Ishikawa (cell line): ENCODE data around the gene SRSF3.

Source experiments
- CEBPB ChIP-seq: IDR thresholded peaks from 2 replicates; pipeline ENCODE4 v1.6.1; 2012
- CREB1 ChIP-seq: IDR thresholded peaks from 2 replicates; pipeline ENCODE4 v1.6.1; 2012; ENCODE audit warnings: low read depth
- EGR1 ChIP-seq: IDR thresholded peaks from 2 replicates; pipeline ENCODE4 v1.6.1; 2012
- EP300 ChIP-seq: IDR thresholded peaks from 2 replicates; pipeline ENCODE4 v1.6.1; 2012; ENCODE audit warnings: borderline replicate concordance
- FOXM1 ChIP-seq: IDR thresholded peaks from 2 replicates; pipeline ENCODE4 v1.6.1; 2012; ENCODE audit warnings: low read depth, borderline replicate concordance
- NFIC ChIP-seq: IDR thresholded peaks from 2 replicates; pipeline ENCODE4 v1.6.1; 2012
- RAD21 ChIP-seq: IDR thresholded peaks from 2 replicates; pipeline ENCODE4 v1.6.1; 2012; ENCODE audit warnings: low read depth
- TAF1 ChIP-seq: IDR thresholded peaks from 2 replicates; pipeline ENCODE4 v1.6.1; 2012; ENCODE audit warnings: low read depth, mild to moderate bottlenecking
- TCF12 ChIP-seq: IDR thresholded peaks from 2 replicates; pipeline ENCODE4 v1.6.1; 2012; ENCODE audit warnings: low read depth
- TEAD4 ChIP-seq: IDR thresholded peaks from 2 replicates; pipeline ENCODE4 v1.6.1; 2012
- YY1 ChIP-seq: IDR thresholded peaks from 2 replicates; pipeline ENCODE4 v1.6.1; 2012; ENCODE audit warnings: low read depth
- ZBTB7A ChIP-seq: IDR thresholded peaks from 2 replicates; pipeline ENCODE4 v1.6.1; 2012; ENCODE audit warnings: low read depth
- TF ChIP-seq, protein P1 (sequence below): IDR thresholded peaks from 2 replicates; pipeline ENCODE4 v1.6.1; 2012
- TF ChIP-seq, protein P2 (sequence below): IDR thresholded peaks from 2 replicates; pipeline ENCODE4 v1.6.1; 2012; ENCODE audit warnings: low read depth, mild to moderate bottlenecking
- TF ChIP-seq, protein P3 (sequence below): IDR thresholded peaks from 2 replicates; pipeline ENCODE4 v1.6.1; 2012

SRSF3 gene

DNA sequence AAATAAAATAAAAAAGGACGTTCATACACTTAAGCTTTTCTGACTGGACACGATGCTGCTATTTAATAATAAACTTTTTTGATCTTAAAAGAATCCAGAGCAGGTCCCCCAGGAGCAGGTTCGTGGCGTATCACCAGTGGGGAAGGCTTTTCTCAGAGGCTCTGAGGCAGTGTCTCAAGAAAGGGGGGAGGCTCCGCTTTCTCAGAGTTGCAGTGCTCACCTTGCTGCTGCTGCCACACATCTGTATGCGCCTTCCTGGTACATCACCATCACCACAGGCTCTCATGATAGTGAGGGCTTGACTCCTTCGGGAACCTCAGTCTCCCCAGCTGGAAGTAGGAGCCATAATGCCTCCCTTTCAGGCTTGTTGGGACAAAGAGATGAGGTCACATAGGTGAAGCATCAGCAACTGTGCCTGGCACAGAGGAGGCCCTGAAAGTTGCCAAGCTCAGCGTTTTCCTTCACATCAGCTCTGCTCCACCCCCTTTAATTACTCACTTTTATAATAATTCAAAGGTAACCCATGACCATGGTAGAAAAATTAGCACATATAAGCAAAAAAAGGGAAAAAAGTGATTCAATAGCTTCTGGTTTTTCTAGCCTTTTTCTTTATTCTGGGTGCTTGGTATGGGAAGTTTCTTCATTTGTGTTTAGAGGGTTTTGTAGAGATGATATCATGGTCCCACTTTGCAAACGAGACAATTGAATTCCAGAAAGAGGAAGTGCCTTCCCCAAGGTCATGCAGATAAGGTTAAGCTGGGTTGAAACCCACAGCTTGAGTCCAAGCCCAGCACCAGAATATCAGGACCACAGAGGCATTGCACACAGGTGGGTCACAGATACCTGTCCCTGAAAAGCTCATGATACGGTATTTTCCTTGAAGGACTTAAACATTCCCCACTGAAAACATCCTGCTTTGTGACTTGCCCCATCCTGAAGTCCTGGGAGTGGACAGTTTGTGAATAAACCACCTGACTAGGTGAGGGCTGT, 24.5 kb downstream of the SRSF3 start:
- TF ChIP-seq ZBTB7A, result no peak
- no peak for TF ChIP-seq TEAD4
- no peak for TF ChIP-seq EP300
- no peak for TF ChIP-seq TCF12
- TF ChIP-seq, protein P1, sequence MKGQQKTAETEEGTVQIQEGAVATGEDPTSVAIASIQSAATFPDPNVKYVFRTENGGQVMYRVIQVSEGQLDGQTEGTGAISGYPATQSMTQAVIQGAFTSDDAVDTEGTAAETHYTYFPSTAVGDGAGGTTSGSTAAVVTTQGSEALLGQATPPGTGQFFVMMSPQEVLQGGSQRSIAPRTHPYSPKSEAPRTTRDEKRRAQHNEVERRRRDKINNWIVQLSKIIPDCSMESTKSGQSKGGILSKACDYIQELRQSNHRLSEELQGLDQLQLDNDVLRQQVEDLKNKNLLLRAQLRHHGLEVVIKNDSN, result no peak
- no peak for TF ChIP-seq RAD21
- no peak for TF ChIP-seq TAF1
- TF ChIP-seq, protein P2, sequence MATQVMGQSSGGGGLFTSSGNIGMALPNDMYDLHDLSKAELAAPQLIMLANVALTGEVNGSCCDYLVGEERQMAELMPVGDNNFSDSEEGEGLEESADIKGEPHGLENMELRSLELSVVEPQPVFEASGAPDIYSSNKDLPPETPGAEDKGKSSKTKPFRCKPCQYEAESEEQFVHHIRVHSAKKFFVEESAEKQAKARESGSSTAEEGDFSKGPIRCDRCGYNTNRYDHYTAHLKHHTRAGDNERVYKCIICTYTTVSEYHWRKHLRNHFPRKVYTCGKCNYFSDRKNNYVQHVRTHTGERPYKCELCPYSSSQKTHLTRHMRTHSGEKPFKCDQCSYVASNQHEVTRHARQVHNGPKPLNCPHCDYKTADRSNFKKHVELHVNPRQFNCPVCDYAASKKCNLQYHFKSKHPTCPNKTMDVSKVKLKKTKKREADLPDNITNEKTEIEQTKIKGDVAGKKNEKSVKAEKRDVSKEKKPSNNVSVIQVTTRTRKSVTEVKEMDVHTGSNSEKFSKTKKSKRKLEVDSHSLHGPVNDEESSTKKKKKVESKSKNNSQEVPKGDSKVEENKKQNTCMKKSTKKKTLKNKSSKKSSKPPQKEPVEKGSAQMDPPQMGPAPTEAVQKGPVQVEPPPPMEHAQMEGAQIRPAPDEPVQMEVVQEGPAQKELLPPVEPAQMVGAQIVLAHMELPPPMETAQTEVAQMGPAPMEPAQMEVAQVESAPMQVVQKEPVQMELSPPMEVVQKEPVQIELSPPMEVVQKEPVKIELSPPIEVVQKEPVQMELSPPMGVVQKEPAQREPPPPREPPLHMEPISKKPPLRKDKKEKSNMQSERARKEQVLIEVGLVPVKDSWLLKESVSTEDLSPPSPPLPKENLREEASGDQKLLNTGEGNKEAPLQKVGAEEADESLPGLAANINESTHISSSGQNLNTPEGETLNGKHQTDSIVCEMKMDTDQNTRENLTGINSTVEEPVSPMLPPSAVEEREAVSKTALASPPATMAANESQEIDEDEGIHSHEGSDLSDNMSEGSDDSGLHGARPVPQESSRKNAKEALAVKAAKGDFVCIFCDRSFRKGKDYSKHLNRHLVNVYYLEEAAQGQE, result no peak
- no peak for TF ChIP-seq YY1
- no peak for TF ChIP-seq FOXM1
- TF ChIP-seq CEBPB, result no peak
- TF ChIP-seq NFIC, result no peak
- TF ChIP-seq, protein P3, sequence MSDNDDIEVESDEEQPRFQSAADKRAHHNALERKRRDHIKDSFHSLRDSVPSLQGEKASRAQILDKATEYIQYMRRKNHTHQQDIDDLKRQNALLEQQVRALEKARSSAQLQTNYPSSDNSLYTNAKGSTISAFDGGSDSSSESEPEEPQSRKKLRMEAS, result no peak
- no peak for TF ChIP-seq EGR1
- no peak for TF ChIP-seq CREB1

DNA sequence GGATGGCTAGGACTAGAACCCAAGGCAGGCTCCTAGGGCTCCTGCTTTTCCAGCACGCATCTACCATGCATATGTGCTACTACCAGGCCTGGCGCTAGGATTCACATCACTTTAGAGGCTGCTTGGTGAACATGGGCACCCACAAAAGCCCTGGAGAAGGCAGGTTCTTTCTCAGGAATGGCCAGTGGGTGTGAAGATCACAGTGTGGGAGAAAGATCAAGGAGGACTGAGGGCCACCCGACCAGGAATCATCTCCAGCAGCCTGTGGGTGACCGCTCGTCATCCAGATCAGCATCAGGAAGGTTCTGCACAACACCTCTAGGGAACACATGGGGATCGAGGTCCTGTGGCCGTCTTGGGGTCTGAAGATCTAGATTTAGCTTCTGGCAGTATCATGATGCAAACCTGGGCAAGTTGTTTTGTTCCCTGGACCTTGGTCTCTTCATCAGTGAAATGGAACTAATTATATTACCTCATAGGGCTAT, 27.3 kb downstream of the SRSF3 start:
- no peak for TF ChIP-seq EGR1
- TF ChIP-seq, protein P1, result no peak
- no peak for TF ChIP-seq CEBPB
- TF ChIP-seq, protein P3, result no peak
- TF ChIP-seq FOXM1, result no peak
- no peak for TF ChIP-seq YY1
- TF ChIP-seq NFIC, result no peak
- no peak for TF ChIP-seq TEAD4
- TF ChIP-seq, protein P2, result no peak
- TF ChIP-seq TAF1, result no peak
- no peak for TF ChIP-seq CREB1

DNA sequence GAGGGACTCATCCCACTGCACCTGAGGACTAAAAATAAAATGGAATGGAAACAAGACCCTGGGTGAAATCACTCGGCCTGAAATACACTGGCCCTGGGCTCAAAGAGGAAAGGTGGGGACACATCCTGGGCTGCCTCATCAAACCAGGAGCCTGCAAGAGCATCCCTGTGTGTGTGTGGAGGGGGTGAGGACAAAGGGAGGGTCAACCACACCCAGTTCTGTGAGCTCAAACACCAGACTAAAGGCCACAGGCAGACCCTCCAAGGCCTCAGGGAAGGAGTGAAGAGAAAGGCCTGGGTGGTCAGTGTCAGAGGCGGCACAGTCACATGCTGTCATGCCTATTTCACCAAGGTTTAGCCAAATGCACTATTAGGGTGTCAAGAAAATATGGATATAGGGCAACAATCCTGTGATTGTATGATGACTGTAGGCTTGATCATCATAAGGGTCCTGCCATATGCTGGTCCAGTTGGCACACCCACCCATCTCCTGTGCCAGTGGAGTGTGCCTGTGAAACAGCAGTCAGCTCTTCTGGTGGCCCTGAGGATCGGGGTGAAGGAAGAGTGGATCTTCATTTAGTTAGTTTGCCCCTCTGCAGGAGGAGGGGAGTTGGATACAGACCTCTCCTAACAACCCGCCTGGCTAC, 28.9 kb downstream of the SRSF3 start:
- no peak for TF ChIP-seq EP300
- TF ChIP-seq, protein P1, result no peak
- TF ChIP-seq, protein P2, result no peak
- TF ChIP-seq RAD21, result no peak
- no peak for TF ChIP-seq CREB1
